IMR-90 (cell line): ENCODE data around the gene CAPN10. TPM values are rescaled to one million over a fixed set of nuclear protein-coding genes. Genes with fewer than 3 reads are reported as not detected.

Source experiments
- ATAC-seq: fragments of 200-7000 bp; cut with Tn5 transposase; 2 replicates; pipeline ENCODE4 v1.9.1; 2020; ENCODE audit warnings: low read depth, mild to moderate bottlenecking, moderate library complexity
- BruUV-seq: library from RNA; stranded (reverse); fragments of 400-500 nt; replicated peaks from 2 replicates; lab custom pipeline; 2021; lab: Mats Ljungman, UMichigan
- CTCF ChIA-PET: fragments of 300-600 bp; formaldehyde crosslinking; extraction: SDS; loops from one replicate; lab custom pipeline; 2021; ENCODE audit warnings: antibody characterized with exemption; lab: Yijun Ruan, JAX
- POLR2A ChIA-PET: fragments of 300-600 bp; sonication (Branson Sonifier 250); formaldehyde crosslinking; loops from one replicate; lab custom pipeline; 2022; ENCODE audit warnings: antibody characterized with exemption; ENCODE audit not compliant: unreplicated experiment; lab: Charles Lee
- DNase-seq: peaks from one replicate; pipeline ENCODE4 v3.0.0; 2013
- H2AFZ ChIP-seq: replicated peaks from 2 replicates; pipeline ENCODE3; 2013; ENCODE audit warnings: low read length, mild to moderate bottlenecking; ENCODE audit not compliant: poor library complexity
- H2AK5ac ChIP-seq: 2 replicates; pipeline ENCODE4 v1.6.1; 2013; ENCODE audit warnings: low read depth, low read length, inconsistent platforms
- H2AK9ac ChIP-seq: replicated peaks from 2 replicates; pipeline ENCODE3; 2013; ENCODE audit warnings: mild to moderate bottlenecking, low read depth, low read length, moderate library complexity; ENCODE audit not compliant: poor library complexity
- H2BK120ac ChIP-seq: 2 replicates; pipeline ENCODE4 v1.6.1; 2013; ENCODE audit warnings: low read depth, low read length, inconsistent platforms
- H2BK15ac ChIP-seq: 3 replicates; pipeline ENCODE4 v1.6.1; 2013; ENCODE audit warnings: low read depth, low read length, inconsistent platforms
- H2BK20ac ChIP-seq: 2 replicates; pipeline ENCODE4 v1.6.1; 2013; ENCODE audit warnings: low read depth, mild to moderate bottlenecking, inconsistent platforms, low read length, moderate library complexity
- H2BK5ac ChIP-seq: 2 replicates; pipeline ENCODE4 v1.6.1; 2013; ENCODE audit warnings: mild to moderate bottlenecking, low read depth, low read length, inconsistent platforms; ENCODE audit not compliant: poor library complexity, severe bottlenecking
- H3K14ac ChIP-seq: replicated peaks from 2 replicates; pipeline ENCODE4 v1.6.1; 2013; ENCODE audit warnings: low read depth, low read length, inconsistent platforms
- H3K18ac ChIP-seq: 2 replicates; pipeline ENCODE4 v1.6.1; 2013; ENCODE audit warnings: low read depth, low read length, control low read depth
- H3K23ac ChIP-seq: 2 replicates; pipeline ENCODE4 v1.6.1; 2013; ENCODE audit warnings: low read depth, low read length, inconsistent platforms
- H3K27ac ChIP-seq: 2 replicates; pipeline ENCODE4 v1.5.1; 2013; ENCODE audit warnings: mild to moderate bottlenecking, control low read depth, low read length; ENCODE audit not compliant: insufficient read depth
- H3K27me3 ChIP-seq: 2 replicates; pipeline ENCODE4 v1.6.1; 2013; ENCODE audit warnings: low read length; ENCODE audit not compliant: control insufficient read depth, insufficient read depth
- H3K36me3 ChIP-seq: 2 replicates; pipeline ENCODE4 v1.6.1; 2013; ENCODE audit warnings: low read length, mixed read lengths; ENCODE audit not compliant: control insufficient read depth, insufficient read depth
- H3K4ac ChIP-seq: 2 replicates; pipeline ENCODE4 v1.6.1; 2013; ENCODE audit warnings: low read depth, low read length, inconsistent platforms
- H3K4me1 ChIP-seq: 2 replicates; pipeline ENCODE4 v1.6.1; 2013; ENCODE audit warnings: low read length, mixed read lengths; ENCODE audit not compliant: control insufficient read depth, insufficient read depth
- H3K4me2 ChIP-seq: 2 replicates; pipeline ENCODE4 v1.6.1; 2013; ENCODE audit warnings: low read depth, mild to moderate bottlenecking, control low read depth, low read length, moderate library complexity
- H3K4me3 ChIP-seq: 2 replicates; pipeline ENCODE4 v1.5.1; 2013; ENCODE audit warnings: low read depth, mild to moderate bottlenecking, control low read depth, low read length, moderate library complexity; ENCODE audit not compliant: insufficient read depth
- H3K56ac ChIP-seq: 2 replicates; pipeline ENCODE4 v1.6.1; 2013; ENCODE audit warnings: low read length, inconsistent platforms; ENCODE audit not compliant: insufficient read depth; ENCODE audit errors: extremely low read depth
- H3K79me1 ChIP-seq, 2 experiments: 2 replicates each; pipeline ENCODE4 v1.6.1; 2013; ENCODE audit warnings: low read length in 2 of 2, inconsistent platforms in 1 of 2, low read depth in 1 of 2
- H3K9ac ChIP-seq: 2 replicates; pipeline ENCODE4 v1.6.1; 2013; ENCODE audit warnings: low read depth, low read length, control low read depth
- H3K9me1 ChIP-seq: 2 replicates; pipeline ENCODE4 v1.6.1; 2013; ENCODE audit warnings: low read length, inconsistent platforms; ENCODE audit not compliant: insufficient read depth
- H3K9me3 ChIP-seq: 2 replicates; pipeline ENCODE4 v1.6.1; 2013; ENCODE audit warnings: low read length; ENCODE audit not compliant: control insufficient read depth, insufficient read depth
- H4K20me1 ChIP-seq: 2 replicates; pipeline ENCODE4 v1.6.1; 2013; ENCODE audit warnings: low read length, inconsistent platforms; ENCODE audit not compliant: insufficient read depth
- H4K5ac ChIP-seq: 2 replicates; pipeline ENCODE4 v1.6.1; 2013; ENCODE audit warnings: mild to moderate bottlenecking, low read depth, low read length, control low read depth
- H4K8ac ChIP-seq, 2 experiments: 2 replicates each; pipeline ENCODE4 v1.6.1; 2013; ENCODE audit warnings: low read depth in 2 of 2, low read length in 2 of 2, control low read depth in 1 of 2, inconsistent platforms in 1 of 2
- H4K91ac ChIP-seq: 2 replicates; pipeline ENCODE4 v1.6.1; 2013; ENCODE audit warnings: low read depth, low read length, inconsistent platforms; ENCODE audit not compliant: insufficient read depth
- BHLHE40 ChIP-seq: fragments of 150-350 bp; IDR thresholded peaks from 2 replicates; pipeline ENCODE4 v1.6.1; 2016; ENCODE audit warnings: mild to moderate bottlenecking, low read depth, low read length
- CTCF ChIP-seq: conservative IDR thresholded peaks from 2 replicates; pipeline ENCODE4 v1.5.1; 2012; ENCODE audit warnings: mild to moderate bottlenecking, low read depth, low read length, improper control_type of control experiment
- WGBS, 2 experiments: methylation state at CpG; one replicate each; pipeline versions ENCODE4 v1.1.5 to v1.1.7; 2013; ENCODE audit warnings: missing lambda C conversion rate in 2 of 2; ENCODE audit not compliant: insufficient read length in 1 of 2; ENCODE audit errors: extremely low coverage in 2 of 2; 5-methylcytosine and 5-hydroxymethylcytosine counted together
- dilution Hi-C: fragments of 300-500 bp; cut with HindIII; formaldehyde crosslinking; loops from one replicate; pipeline ENCODE4 v1.14.3; 2018; ENCODE audit warnings: low sequenced_read_pairs; ENCODE audit not compliant: unreplicated experiment
- in situ Hi-C: fragments of 300-500 bp; cut with MboI; formaldehyde crosslinking; loops from 3 replicates; pipeline ENCODE4 v1.14.3; 2019; ENCODE audit warnings: low sequenced_read_pairs, inconsistent platforms, mixed read lengths
- intact Hi-C: fragments of 100-400 bp; cut with micrococcal nuclease; formaldehyde crosslinking; loops from 2 replicates; pipeline ENCODE4 v1.10.0; 2022
- polyA plus RNA-seq, 3 experiments: library from polyadenylated mRNA; depleted of rRNA; stranded (reverse); fragments of >200 nt; gene quantifications; 2 replicates each; pipeline ENCODE4 v1.2.3, GENCODE V29; 2012; ENCODE audit warnings: low replicate concordance in 1 of 3
- total RNA-seq: library from RNA; depleted of rRNA; stranded (reverse); fragments of >200 nt; gene quantifications from 2 replicates; pipeline ENCODE4 v1.2.3, GENCODE V29; 2012

The CAPN10 gene
- total and polyA plus RNA-seq, 2 of the 4 experiments (the other 2 are of a cell fraction): 6.3 to 20.9 TPM

GRCh38 chr2:240647503-240648154, 61.1 kb downstream of the CAPN10 start:
- no peak overlapping the region for H3K18ac ChIP-seq
- no peak for DNase-seq
- H4K91ac ChIP-seq: no peak overlapping the region
- H2AK5ac ChIP-seq: no peak overlapping the region
- no peak overlapping the region for H2AFZ ChIP-seq
- H3K9ac ChIP-seq: no peak overlapping the region
- CTCF ChIA-PET: no interaction called here
- no peak overlapping the region for H3K56ac ChIP-seq
- H4K8ac ChIP-seq: no peak overlapping the region
- ATAC-seq: no peak
- no peak overlapping the region for H3K23ac ChIP-seq
- no peak overlapping the region for H4K5ac ChIP-seq
- H3K4me2 ChIP-seq: no peak overlapping the region
- no peaks in the 10 kb centered on the region; the same call in 1 of the 2 replicates for H3K9me3 ChIP-seq
- no peaks in the 10 kb centered on the region for H4K20me1 ChIP-seq
- TF ChIP-seq CTCF (no peak), BHLHE40 (no peak)
- H3K4me1 ChIP-seq: no peaks in the 10 kb centered on the region
- H2BK120ac ChIP-seq: no peak overlapping the region
- H3K4me3 ChIP-seq: no peak overlapping the region
- dilution Hi-C loops: no loop called here
- no peak overlapping the region for H2BK5ac ChIP-seq
- no peak overlapping the region for H3K4ac ChIP-seq
- no TSS peak for BruUV-seq
- no peaks in the 10 kb centered on the region for H3K9me1 ChIP-seq
- intact Hi-C loops: no loop called here
- H3K27me3 ChIP-seq: peaks cover 78% of the 10 kb centered on the region
- in situ Hi-C loops: no loop called here
- H2BK15ac ChIP-seq: no peak overlapping the region
- H2AK9ac ChIP-seq: no peak overlapping the region
- WGBS, 2 experiments: 71% methylated on average over 12 of the region's 22 CpGs; no CpG with 5 or more reads in 1 of the 2 experiments
- no peak overlapping the region for H2BK20ac ChIP-seq
- POLR2A ChIA-PET: no interaction called here
- H3K36me3 ChIP-seq: no peaks in the 10 kb centered on the region
- no peak overlapping the region for H3K27ac ChIP-seq
- H3K79me1 ChIP-seq: no peaks in the 10 kb centered on the region
- H3K14ac ChIP-seq: no peak overlapping the region
